Neural cell (in vitro differentiated cells): ENCODE measurements around the gene C14orf119. TPM values are rescaled to one million over a fixed set of nuclear protein-coding genes. Genes with fewer than 3 reads are reported as not detected.

Experiments used
- H2AFZ ChIP-seq: fragments of 200-600, 300-800 bp; sonication (generic), shearing (Covaris generic); 2 replicates; pipeline ENCODE4 v1.6.0; 2014; ENCODE audit warnings: low read depth, mild to moderate bottlenecking, antibody characterized with exemption, low read length, moderate library complexity
- H3F3A ChIP-seq: fragments of 200-600 bp; shearing (Covaris generic); 2 replicates; pipeline ENCODE4 v1.6.1; 2016; ENCODE audit warnings: mild to moderate bottlenecking, moderate library complexity, mixed read lengths, antibody characterized with exemption, low read length; ENCODE audit not compliant: insufficient read depth, poor library complexity, severe bottlenecking
- H3K27ac ChIP-seq: fragments of 200-600, 300-800 bp; sonication (generic), shearing (Covaris generic); 2 replicates; pipeline ENCODE4 v1.5.1; 2014; ENCODE audit warnings: mild to moderate bottlenecking, low read length, moderate library complexity
- H3K27me3 ChIP-seq: fragments of 300-800, 200-600 bp; sonication (generic), shearing (Covaris generic); 2 replicates; pipeline ENCODE4 v1.6.0; 2014; ENCODE audit warnings: mild to moderate bottlenecking, low read depth, low read length, moderate library complexity; ENCODE audit not compliant: insufficient read depth
- H3K36me3 ChIP-seq: fragments of 300-800, 200-600 bp; sonication (generic), shearing (Covaris generic); 2 replicates; pipeline ENCODE4 v1.5.1; 2014; ENCODE audit warnings: mild to moderate bottlenecking, antibody characterized with exemption, low read length, moderate library complexity; ENCODE audit not compliant: insufficient read depth
- H3K4me2 ChIP-seq: fragments of 300-800, 200-600 bp; sonication (generic), shearing (Covaris generic); 2 replicates; pipeline ENCODE4 v1.6.0; 2014; ENCODE audit warnings: mild to moderate bottlenecking, low read length
- H3K4me3 ChIP-seq: fragments of 300-800, 200-600 bp; sonication (generic), shearing (Covaris generic); 2 replicates; pipeline ENCODE4 v1.5.1; 2014; ENCODE audit warnings: mild to moderate bottlenecking, low read length, moderate library complexity
- H3K79me2 ChIP-seq: fragments of 200-600 bp; shearing (Covaris generic); replicated peaks from 2 replicates; pipeline ENCODE4 v1.6.0; 2014; ENCODE audit warnings: mild to moderate bottlenecking, low read length, moderate library complexity; ENCODE audit not compliant: insufficient read depth
- H3K9ac ChIP-seq: fragments of 300-800, 200-600 bp; sonication (generic), shearing (Covaris generic); 2 replicates; pipeline ENCODE4 v1.6.1; 2016; ENCODE audit warnings: mild to moderate bottlenecking, low read length, mixed read lengths
- H3K9me2 ChIP-seq: fragments of 200-600 bp; shearing (Covaris generic); 2 replicates; pipeline ENCODE4 v1.6.1; 2016; ENCODE audit warnings: mild to moderate bottlenecking, low read length, mixed read lengths; ENCODE audit not compliant: insufficient read depth
- H3K9me3 ChIP-seq: fragments of 200-600, 300-800 bp; sonication (generic), shearing (Covaris generic); 2 replicates; pipeline ENCODE4 v1.6.1; 2016; ENCODE audit warnings: mild to moderate bottlenecking, mixed run types, low read length, moderate library complexity, mixed read lengths
- H4K20me1 ChIP-seq: fragments of 200-600 bp; shearing (Covaris generic); 2 replicates; pipeline ENCODE4 v1.6.1; 2016; ENCODE audit warnings: mild to moderate bottlenecking, mixed run types; ENCODE audit not compliant: insufficient read depth
- CTCF ChIP-seq: fragments of 450-650 bp; IDR thresholded peaks from 2 replicates; pipeline ENCODE4 v1.5.1; 2014; ENCODE audit warnings: antibody characterized with exemption, mild to moderate bottlenecking, moderate library complexity; ENCODE audit not compliant: poor library complexity, severe bottlenecking
- EP300 ChIP-seq: fragments of 450-650 bp; conservative IDR thresholded peaks from 2 replicates; pipeline ENCODE4 v1.6.1; 2014; ENCODE audit warnings: antibody characterized with exemption, mild to moderate bottlenecking, moderate library complexity; ENCODE audit not compliant: poor library complexity, severe bottlenecking
- EZH2 ChIP-seq: fragments of 200-600, 300-800 bp; shearing (Covaris generic), sonication (generic); IDR thresholded peaks from 2 replicates; pipeline ENCODE4 v1.6.1; 2014; ENCODE audit warnings: antibody characterized with exemption, low read length, borderline replicate concordance, mild to moderate bottlenecking; ENCODE audit not compliant: insufficient read depth, poor library complexity, severe bottlenecking
- MXI1 ChIP-seq: fragments of 450-650 bp; conservative IDR thresholded peaks from 2 replicates; pipeline ENCODE4 v1.6.1; 2014; ENCODE audit warnings: antibody characterized with exemption, mild to moderate bottlenecking; ENCODE audit not compliant: poor library complexity, severe bottlenecking
- POLR2AphosphoS5 ChIP-seq: IDR thresholded peaks from 2 replicates; pipeline ENCODE4 v1.6.1; 2012
- RAD21 ChIP-seq: fragments of 450-650 bp; conservative IDR thresholded peaks from 2 replicates; pipeline ENCODE4 v1.6.1; 2014; ENCODE audit warnings: antibody characterized with exemption, mild to moderate bottlenecking, moderate library complexity
- SMC3 ChIP-seq: fragments of 450-650 bp; conservative IDR thresholded peaks from 2 replicates; pipeline ENCODE4 v1.6.1; 2014; ENCODE audit warnings: antibody characterized with exemption, mild to moderate bottlenecking, moderate library complexity; ENCODE audit not compliant: poor library complexity
- TAF1 ChIP-seq: IDR thresholded peaks from 2 replicates; pipeline ENCODE4 v1.6.1; 2012; ENCODE audit warnings: low read depth
- polyA plus RNA-seq: library from polyadenylated mRNA; depleted of rRNA; stranded (reverse); fragments of >200 nt; gene quantifications from 2 replicates; pipeline ENCODE4 v1.2.3, GENCODE V29; 2014
- TF ChIP-seq, protein P1 (sequence below): IDR thresholded peaks from 2 replicates; pipeline ENCODE4 v1.6.1; 2012; ENCODE audit warnings: borderline replicate concordance

The C14orf119 gene
- polyA plus RNA-seq, 1 donor from 2014 or later: 26.4 TPM

DNA sequence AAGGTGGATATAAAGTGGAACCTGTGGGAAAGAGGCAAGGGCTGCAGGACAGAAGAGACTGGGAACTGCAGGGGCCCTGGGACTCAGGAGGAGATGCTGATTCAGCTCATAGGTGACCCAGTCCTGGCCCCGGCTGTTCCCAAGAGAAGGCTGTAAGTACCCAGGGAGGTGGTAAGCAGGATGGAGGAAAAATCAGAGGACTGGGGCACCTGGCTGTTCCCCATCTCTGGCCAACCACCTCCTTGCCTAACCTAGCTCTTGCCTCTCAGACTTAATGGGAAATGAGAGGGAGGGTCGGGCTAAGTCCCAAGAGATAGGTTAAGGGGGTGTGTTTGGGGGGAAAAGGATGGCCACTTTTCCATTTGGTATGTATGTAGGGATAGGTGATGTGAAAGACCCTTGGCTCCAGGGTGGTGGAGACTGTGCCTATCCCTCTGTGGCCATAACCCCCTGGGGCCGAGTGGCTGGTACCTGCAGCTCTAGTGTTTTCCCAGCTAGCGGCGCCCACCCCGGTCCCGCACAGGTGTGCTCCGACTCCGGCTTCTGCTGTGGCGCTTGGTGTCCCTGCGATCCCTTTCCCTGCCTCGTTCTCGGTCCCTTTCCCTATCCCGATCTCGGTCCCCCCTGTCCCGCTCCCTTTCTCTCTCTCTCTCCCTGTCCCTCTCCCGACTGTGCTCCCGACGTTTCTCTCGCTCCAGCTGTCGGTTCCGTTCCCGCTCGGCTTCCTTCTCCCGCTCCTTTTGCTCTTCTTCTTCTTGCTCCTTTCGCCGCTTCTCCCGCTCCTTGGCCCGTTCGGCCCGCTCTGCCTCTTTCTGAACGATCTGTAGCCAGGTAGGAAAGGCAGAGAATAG, 36.4 kb upstream of the C14orf119 start:
- Histone ChIP-seq H2AFZ (no peak overlapping the region), H3K27ac (no peak overlapping the region), H3K79me2 (peaks cover 6% of the 10 kb centered on the region), H3K9me3 (no peaks in the 10 kb centered on the region), H3F3A (no peaks in the 10 kb centered on the region), H3K4me2 (peak overlapping the region; percentile 74), H4K20me1 (peaks cover 4% of the 10 kb centered on the region), H3K9me2 (no peaks in the 10 kb centered on the region), H3K36me3 (peaks cover 9% of the 10 kb centered on the region), H3K9ac (no peak overlapping the region), H3K27me3 (no peaks in the 10 kb centered on the region), H3K4me3 (no peak overlapping the region)
- TF ChIP-seq, protein P1, sequence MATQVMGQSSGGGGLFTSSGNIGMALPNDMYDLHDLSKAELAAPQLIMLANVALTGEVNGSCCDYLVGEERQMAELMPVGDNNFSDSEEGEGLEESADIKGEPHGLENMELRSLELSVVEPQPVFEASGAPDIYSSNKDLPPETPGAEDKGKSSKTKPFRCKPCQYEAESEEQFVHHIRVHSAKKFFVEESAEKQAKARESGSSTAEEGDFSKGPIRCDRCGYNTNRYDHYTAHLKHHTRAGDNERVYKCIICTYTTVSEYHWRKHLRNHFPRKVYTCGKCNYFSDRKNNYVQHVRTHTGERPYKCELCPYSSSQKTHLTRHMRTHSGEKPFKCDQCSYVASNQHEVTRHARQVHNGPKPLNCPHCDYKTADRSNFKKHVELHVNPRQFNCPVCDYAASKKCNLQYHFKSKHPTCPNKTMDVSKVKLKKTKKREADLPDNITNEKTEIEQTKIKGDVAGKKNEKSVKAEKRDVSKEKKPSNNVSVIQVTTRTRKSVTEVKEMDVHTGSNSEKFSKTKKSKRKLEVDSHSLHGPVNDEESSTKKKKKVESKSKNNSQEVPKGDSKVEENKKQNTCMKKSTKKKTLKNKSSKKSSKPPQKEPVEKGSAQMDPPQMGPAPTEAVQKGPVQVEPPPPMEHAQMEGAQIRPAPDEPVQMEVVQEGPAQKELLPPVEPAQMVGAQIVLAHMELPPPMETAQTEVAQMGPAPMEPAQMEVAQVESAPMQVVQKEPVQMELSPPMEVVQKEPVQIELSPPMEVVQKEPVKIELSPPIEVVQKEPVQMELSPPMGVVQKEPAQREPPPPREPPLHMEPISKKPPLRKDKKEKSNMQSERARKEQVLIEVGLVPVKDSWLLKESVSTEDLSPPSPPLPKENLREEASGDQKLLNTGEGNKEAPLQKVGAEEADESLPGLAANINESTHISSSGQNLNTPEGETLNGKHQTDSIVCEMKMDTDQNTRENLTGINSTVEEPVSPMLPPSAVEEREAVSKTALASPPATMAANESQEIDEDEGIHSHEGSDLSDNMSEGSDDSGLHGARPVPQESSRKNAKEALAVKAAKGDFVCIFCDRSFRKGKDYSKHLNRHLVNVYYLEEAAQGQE: no peak
- TF ChIP-seq TAF1: no peak
- no peak for TF ChIP-seq EP300
- TF ChIP-seq CTCF: no peak
- TF ChIP-seq POLR2AphosphoS5: no peak
- no peak for TF ChIP-seq MXI1
- TF ChIP-seq EZH2: no peak
- TF ChIP-seq RAD21: no peak
- no peak for TF ChIP-seq SMC3

DNA sequence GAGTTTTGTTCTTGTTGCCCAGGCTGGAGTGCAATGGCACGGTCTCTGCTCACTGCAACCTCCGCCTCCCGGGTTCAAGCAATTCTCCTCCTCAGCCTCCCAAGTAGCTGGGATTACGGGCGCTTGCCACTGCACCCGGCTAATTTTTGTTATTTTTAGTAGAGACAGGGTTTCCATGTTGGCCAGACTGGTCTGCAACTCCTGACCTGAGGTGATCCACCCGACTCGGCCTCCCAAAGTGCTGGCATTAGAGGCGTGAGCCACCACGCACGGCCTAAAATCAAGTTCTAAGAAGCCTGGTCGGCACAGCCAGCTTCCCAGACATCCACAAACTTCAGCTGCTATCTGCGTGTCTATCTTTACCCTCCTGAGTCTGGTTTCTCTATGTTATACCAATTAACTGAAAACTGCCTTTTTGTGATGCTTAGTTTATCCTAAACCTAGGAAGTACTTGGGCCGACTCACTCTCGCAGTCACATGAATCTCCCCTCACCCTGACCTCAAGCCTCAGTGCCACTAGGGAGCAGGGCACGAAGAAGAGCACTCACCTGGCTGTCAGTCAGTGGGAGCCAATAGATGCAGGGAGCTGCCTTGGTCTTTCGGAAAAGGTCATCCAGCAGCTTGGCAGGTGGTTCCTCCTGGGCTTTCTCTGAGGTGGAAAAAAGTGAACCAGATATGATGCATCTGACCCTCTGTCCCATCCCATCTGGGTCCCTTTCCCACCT, 34.6 kb upstream of the C14orf119 start:
- H3F3A ChIP-seq: no peaks in the 10 kb centered on the region

More for the DNA sequence above, 34.6 kb upstream of the C14orf119 start:
- no peaks in the 10 kb centered on the region for H3K27me3 ChIP-seq
- H3K4me3 ChIP-seq: no peak overlapping the region
- no peak overlapping the region for H3K9ac ChIP-seq
- no peak overlapping the region for H3K4me2 ChIP-seq
- no peaks in the 10 kb centered on the region for H3K9me3 ChIP-seq
- no peak overlapping the region for H2AFZ ChIP-seq
- H3K9me2 ChIP-seq: no peaks in the 10 kb centered on the region
- H3K27ac ChIP-seq: no peak overlapping the region
- TF ChIP-seq TAF1 (no peak), SMC3 (no peak), POLR2AphosphoS5 (no peak), RAD21 (no peak), EZH2 (no peak), MXI1 (no peak), CTCF (no peak), EP300 (no peak)
- H3K36me3 ChIP-seq: peaks cover 12% of the 10 kb centered on the region
- H4K20me1 ChIP-seq: peaks cover 7% of the 10 kb centered on the region
- peaks cover 6% of the 10 kb centered on the region for H3K79me2 ChIP-seq
